Keratinocyte (primary cell): ENCODE measurements around the gene NDRG2. TPM values are rescaled to one million over a fixed set of nuclear protein-coding genes. Genes with fewer than 3 reads are reported as not detected.

Source experiments
- DNase-seq: peaks from one replicate; pipeline ENCODE4 v3.0.0-alpha.2; 2011; ENCODE audit warnings: low read depth, missing footprints, low spot score
- FAIRE-seq: peaks from 2 replicates; lab custom pipeline; 2011; peaks lifted over from hg19 to GRCh38; lab: Jason Lieb, UNC
- H2AFZ ChIP-seq: 2 replicates; pipeline ENCODE4 v1.6.0; 2012; ENCODE audit warnings: low read length, control low read depth, inconsistent platforms; ENCODE audit not compliant: control insufficient read depth
- H3K27ac ChIP-seq: 2 replicates; pipeline ENCODE4 v1.5.1; 2011; ENCODE audit warnings: low read length; ENCODE audit not compliant: control insufficient read depth, insufficient read depth
- H3K27me3 ChIP-seq: 3 replicates; pipeline ENCODE4 v1.6.0; 2011; ENCODE audit warnings: low read length; ENCODE audit not compliant: control insufficient read depth, insufficient read depth; ENCODE audit errors: extremely low read depth
- H3K36me3 ChIP-seq, 2 experiments: 2 replicates in 1 of 2; 3 replicates in 1 of 2; pipeline ENCODE4 v1.5.1; 2011; ENCODE audit warnings: low read length in 2 of 2, mild to moderate bottlenecking in 1 of 2; ENCODE audit not compliant: control insufficient read depth in 2 of 2, insufficient read depth in 2 of 2; ENCODE audit errors: extremely low read depth in 1 of 2
- H3K4me1 ChIP-seq: 3 replicates; pipeline ENCODE4 v1.5.1; 2011; ENCODE audit warnings: low read length; ENCODE audit not compliant: control insufficient read depth, insufficient read depth; ENCODE audit errors: extremely low read depth
- H3K4me2 ChIP-seq: 3 replicates; pipeline ENCODE4 v1.6.0; 2011; ENCODE audit warnings: low read depth, low read length; ENCODE audit not compliant: control insufficient read depth, insufficient read depth; ENCODE audit errors: extremely low read depth
- H3K4me3 ChIP-seq, 3 experiments: fragments of 200-600 bp in 1 of 3; sonication (generic) in 1 of 3; 2 replicates in 2 of 3; 3 replicates in 1 of 3; pipeline ENCODE4 v1.5.1; 2011 to 2016; ENCODE audit warnings: low read length in 3 of 3, mild to moderate bottlenecking in 3 of 3, control low read depth in 2 of 3, inconsistent platforms in 1 of 3, low read depth in 1 of 3, mixed read lengths in 1 of 3, mixed run types in 1 of 3, moderate library complexity in 1 of 3; ENCODE audit not compliant: control insufficient read depth in 2 of 3, insufficient read depth in 2 of 3; ENCODE audit errors: extremely low read depth in 1 of 3
- H3K79me2 ChIP-seq: 2 replicates; pipeline ENCODE4 v1.6.0; 2012; ENCODE audit warnings: low read length; ENCODE audit not compliant: control insufficient read depth, insufficient read depth
- H3K9ac ChIP-seq: 3 replicates; pipeline ENCODE4 v1.6.0; 2011; ENCODE audit warnings: low read length; ENCODE audit not compliant: control insufficient read depth, insufficient read depth; ENCODE audit errors: extremely low read depth
- H3K9me1 ChIP-seq: 3 replicates; pipeline ENCODE4 v1.6.0; 2011; ENCODE audit warnings: low read length; ENCODE audit not compliant: control insufficient read depth, insufficient read depth; ENCODE audit errors: extremely low read depth
- H3K9me3 ChIP-seq: 2 replicates; pipeline ENCODE4 v1.5.1; 2012; ENCODE audit warnings: low read depth, low read length; ENCODE audit not compliant: control insufficient read depth
- H4K20me1 ChIP-seq: 3 replicates; pipeline ENCODE4 v1.6.0; 2011; ENCODE audit warnings: low read length; ENCODE audit not compliant: control insufficient read depth, insufficient read depth; ENCODE audit errors: extremely low read depth
- EZH2 ChIP-seq: IDR thresholded peaks from one replicate; pipeline ENCODE4 v1.6.1; 2012; ENCODE audit warnings: inconsistent platforms, mild to moderate bottlenecking, low read length, moderate library complexity
- dilution Hi-C: fragments of 300-500 bp; cut with MboI; formaldehyde crosslinking; loops from one replicate; pipeline ENCODE4 v1.7.0; 2020; ENCODE audit warnings: low sequenced_read_pairs; ENCODE audit not compliant: extremely low pct_ligation_motif_present
- polyA plus RNA-seq, 5 experiments: library from polyadenylated mRNA; depleted of rRNA in 3 of 5; stranded (reverse) in 3 of 5; stranded (forward) in 1 of 5; unstranded in 1 of 5; fragments of >200 nt; gene quantifications; 1 replicate in 1 of 5; 2 replicates in 3 of 5; 3 replicates in 1 of 5; pipeline versions ENCODE4 v1.2.1 to v1.2.3, GENCODE V29; 2011 to 2012; ENCODE audit warnings: missing spikeins in 2 of 5, low read depth in 1 of 5, low replicate concordance in 1 of 5
- TF ChIP-seq, protein P1 (sequence below), 3 experiments: IDR thresholded peaks in 1 of 3; conservative IDR thresholded peaks in 1 of 3; optimal IDR thresholded peaks in 1 of 3; 2 replicates in 2 of 3; 3 replicates in 1 of 3; pipeline versions ENCODE3 to v1.5.1; 2011; ENCODE audit warnings: low read length in 3 of 3, mild to moderate bottlenecking in 3 of 3, moderate library complexity in 2 of 3, control low read depth in 1 of 3, inconsistent platforms in 1 of 3; ENCODE audit not compliant: insufficient read depth in 2 of 3; ENCODE audit errors: extremely low read depth in 1 of 3

Gene NDRG2
- polyA plus RNA-seq, 1 donor (not counting 4 experiments of a cell fraction or from before 2014, with no cell fraction given): 11.1 TPM

DNA sequence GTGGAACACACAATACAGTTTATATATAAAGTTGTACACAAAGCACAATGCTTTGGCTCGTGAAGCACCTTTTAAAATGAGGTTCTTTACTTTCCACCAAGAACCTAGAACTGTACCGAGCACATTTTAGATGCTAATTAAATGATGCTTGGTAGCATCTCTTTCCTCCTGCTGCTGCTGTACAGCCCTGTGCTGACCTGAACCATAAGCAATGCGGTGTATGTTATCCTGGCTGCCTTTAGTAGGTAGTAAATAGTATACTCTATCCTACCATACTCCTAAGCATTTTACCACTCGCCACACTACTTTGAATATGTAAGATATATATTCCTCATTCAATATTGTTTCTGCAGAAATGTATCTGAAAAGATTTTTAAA lies 29.9 kb upstream of the NDRG2 start:
- Histone ChIP-seq H3K4me1 (no peaks in the 10 kb centered on the region), H3K4me2 (no peak overlapping the region), H3K27ac (no peak overlapping the region), H3K9me1 (no peaks in the 10 kb centered on the region), H3K36me3 (no peaks in the 10 kb centered on the region), H3K27me3 (no peaks in the 10 kb centered on the region), H3K9me3 (no peaks in the 10 kb centered on the region), H3K79me2 (no peaks in the 10 kb centered on the region), H2AFZ (no peak overlapping the region), H4K20me1 (no peaks in the 10 kb centered on the region), H3K4me3 (no peak overlapping the region), H3K9ac (no peak overlapping the region)
- FAIRE-seq (no peak), DNase-seq (no peak)
- no peak for TF ChIP-seq EZH2
- TF ChIP-seq, protein P1, sequence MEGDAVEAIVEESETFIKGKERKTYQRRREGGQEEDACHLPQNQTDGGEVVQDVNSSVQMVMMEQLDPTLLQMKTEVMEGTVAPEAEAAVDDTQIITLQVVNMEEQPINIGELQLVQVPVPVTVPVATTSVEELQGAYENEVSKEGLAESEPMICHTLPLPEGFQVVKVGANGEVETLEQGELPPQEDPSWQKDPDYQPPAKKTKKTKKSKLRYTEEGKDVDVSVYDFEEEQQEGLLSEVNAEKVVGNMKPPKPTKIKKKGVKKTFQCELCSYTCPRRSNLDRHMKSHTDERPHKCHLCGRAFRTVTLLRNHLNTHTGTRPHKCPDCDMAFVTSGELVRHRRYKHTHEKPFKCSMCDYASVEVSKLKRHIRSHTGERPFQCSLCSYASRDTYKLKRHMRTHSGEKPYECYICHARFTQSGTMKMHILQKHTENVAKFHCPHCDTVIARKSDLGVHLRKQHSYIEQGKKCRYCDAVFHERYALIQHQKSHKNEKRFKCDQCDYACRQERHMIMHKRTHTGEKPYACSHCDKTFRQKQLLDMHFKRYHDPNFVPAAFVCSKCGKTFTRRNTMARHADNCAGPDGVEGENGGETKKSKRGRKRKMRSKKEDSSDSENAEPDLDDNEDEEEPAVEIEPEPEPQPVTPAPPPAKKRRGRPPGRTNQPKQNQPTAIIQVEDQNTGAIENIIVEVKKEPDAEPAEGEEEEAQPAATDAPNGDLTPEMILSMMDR (optimal IDR thresholded peaks at IDR 0.05 in 1 of 3, IDR thresholded peaks at IDR 0.05 in 1 of 3, conservative IDR thresholded peaks at IDR 0.05 in 1 of 3; ENCODE audit: extremely low read depth in 1 of 3, insufficient read depth in 2 of 3, low read length in 3 of 3): no peak
- dilution Hi-C loops: no loop called here

DNA sequence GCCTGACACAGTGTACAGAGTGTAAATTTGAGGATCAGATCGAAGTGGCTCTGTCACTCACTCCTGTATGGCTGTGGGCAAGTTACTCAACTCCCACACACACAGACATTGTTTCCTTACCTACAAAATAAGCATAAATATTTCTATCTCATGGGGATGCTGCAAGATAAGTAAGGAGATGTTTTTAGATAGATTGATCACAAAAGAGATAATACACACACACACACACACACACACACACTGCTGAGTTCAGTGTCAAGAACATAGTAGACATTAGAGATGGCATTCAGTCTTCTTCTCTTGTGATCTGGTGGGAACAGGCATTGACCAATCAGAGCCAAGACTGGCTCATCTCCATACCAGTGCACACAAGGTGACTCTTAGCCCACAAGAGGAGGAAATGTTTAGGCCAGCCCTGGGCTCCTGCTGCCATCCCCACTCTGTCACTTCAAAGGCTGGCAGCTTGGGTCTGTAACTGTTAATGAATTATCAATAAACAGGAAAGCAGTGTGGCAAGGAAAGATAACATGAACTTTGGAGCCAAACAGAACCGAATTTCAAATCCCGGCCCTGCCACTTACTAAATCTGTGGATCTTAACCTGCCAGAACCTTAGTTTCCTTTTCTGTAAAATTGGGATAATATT lies 29.4 kb upstream of the NDRG2 start:
- no peak for DNase-seq
- Histone ChIP-seq H3K9me1 (no peaks in the 10 kb centered on the region), H4K20me1 (no peaks in the 10 kb centered on the region), H3K27ac (no peak overlapping the region), H2AFZ (no peak overlapping the region), H3K79me2 (no peaks in the 10 kb centered on the region), H3K4me1 (no peaks in the 10 kb centered on the region), H3K27me3 (no peaks in the 10 kb centered on the region), H3K4me2 (no peak overlapping the region), H3K36me3 (no peaks in the 10 kb centered on the region), H3K9ac (no peak overlapping the region), H3K4me3 (no peak overlapping the region), H3K9me3 (no peaks in the 10 kb centered on the region)
- TF ChIP-seq EZH2: no peak
- TF ChIP-seq, protein P1 (optimal IDR thresholded peaks at IDR 0.05 in 1 of 3, IDR thresholded peaks at IDR 0.05 in 1 of 3, conservative IDR thresholded peaks at IDR 0.05 in 1 of 3; ENCODE audit: extremely low read depth in 1 of 3, insufficient read depth in 2 of 3, low read length in 3 of 3): no peak
- no peak for FAIRE-seq
- dilution Hi-C loops: no loop called here
